ENCODE measurements around the gene PSMB9. TPM values are rescaled to one million over a fixed set of nuclear protein-coding genes. Genes with fewer than 3 reads are reported as not detected.

PSMB9 gene
- total and polyA plus RNA-seq, 9 of the 15 experiments (the other 6 are each of a cell fraction or from before 2014, with no cell fraction given), result 1.1 to 3.7 (median 2.4) TPM

- TF ChIP-seq, protein P1, sequence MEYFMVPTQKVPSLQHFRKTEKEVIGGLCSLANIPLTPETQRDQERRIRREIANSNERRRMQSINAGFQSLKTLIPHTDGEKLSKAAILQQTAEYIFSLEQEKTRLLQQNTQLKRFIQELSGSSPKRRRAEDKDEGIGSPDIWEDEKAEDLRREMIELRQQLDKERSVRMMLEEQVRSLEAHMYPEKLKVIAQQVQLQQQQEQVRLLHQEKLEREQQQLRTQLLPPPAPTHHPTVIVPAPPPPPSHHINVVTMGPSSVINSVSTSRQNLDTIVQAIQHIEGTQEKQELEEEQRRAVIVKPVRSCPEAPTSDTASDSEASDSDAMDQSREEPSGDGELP (CRISPR knock-in tag; IDR thresholded peaks at IDR 0.05; ENCODE audit: borderline replicate concordance), result peak; percentile 94
- no peak for TF ChIP-seq IRF9 (tag; IDR thresholded peaks at IDR 0.05)
- TF ChIP-seq YY1 (IDR thresholded peaks at IDR 0.05; ENCODE audit: borderline replicate concordance in 1 of 3, control insufficient read depth in 1 of 3, extremely low read depth in 1 of 3, insufficient read depth in 3 of 3, insufficient read length in 1 of 3, insufficient replicate concordance in 2 of 3, low read depth in 1 of 3, low read length in 2 of 3), result peak in 1 of 3 experiments; percentile 29
- TF ChIP-seq DDX20 (tag; IDR thresholded peaks at IDR 0.05; ENCODE audit: low read depth), result no peak
- TF ChIP-seq ZNF354B (CRISPR knock-in tag; IDR thresholded peaks at IDR 0.05), result no peak
- TF ChIP-seq ZNF699 (CRISPR knock-in tag; IDR thresholded peaks at IDR 0.05; ENCODE audit: insufficient replicate concordance), result no peak
- no peak for TF ChIP-seq PCBP2 (IDR thresholded peaks at IDR 0.05; ENCODE audit: low read depth, low read length, poor library complexity, severe bottlenecking)
- TF ChIP-seq SAFB2 (IDR thresholded peaks at IDR 0.05; ENCODE audit: borderline replicate concordance, low read depth, low read length, severe bottlenecking), result no peak
- TF ChIP-seq CHD2 (IDR thresholded peaks at IDR 0.05; ENCODE audit: low read depth, low read length), result no peak
- no peak for TF ChIP-seq CUX1 (CRISPR knock-in tag; IDR thresholded peaks at IDR 0.05)
- TF ChIP-seq ZBTB8A (IDR thresholded peaks at IDR 0.05; ENCODE audit: partially characterized antibody), result no peak
- 0 out of 4 replicates have a peak, but pooled peaks of 1 of the 2 experiments have one; percentile 24 for TF ChIP-seq FOXA3 (CRISPR knock-in tag; conservative IDR thresholded peaks at IDR 0.05 in 1 of 2, IDR thresholded peaks at IDR 0.05 in 1 of 2)
- TF ChIP-seq DIDO1 (tag; IDR thresholded peaks at IDR 0.05; ENCODE audit: low read depth), result peak; percentile 77; the same call in 1 of the 2 replicates
- TF ChIP-seq, protein P2, sequence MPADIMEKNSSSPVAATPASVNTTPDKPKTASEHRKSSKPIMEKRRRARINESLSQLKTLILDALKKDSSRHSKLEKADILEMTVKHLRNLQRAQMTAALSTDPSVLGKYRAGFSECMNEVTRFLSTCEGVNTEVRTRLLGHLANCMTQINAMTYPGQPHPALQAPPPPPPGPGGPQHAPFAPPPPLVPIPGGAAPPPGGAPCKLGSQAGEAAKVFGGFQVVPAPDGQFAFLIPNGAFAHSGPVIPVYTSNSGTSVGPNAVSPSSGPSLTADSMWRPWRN (IDR thresholded peaks at IDR 0.05; ENCODE audit: low read depth), result peak; percentile 75
Measured at GRCh38 chr6:32853541-32854375, at the start of gene PSMB9, which contains the start of gene TAP1 (continued).

Measured in K562 (cell line).